Measurements from ENCODE around the gene MPI. TPM values are rescaled to one million over a fixed set of nuclear protein-coding genes. Genes with fewer than 3 reads are reported as not detected.
"Not testable (repeated sequence)": the region's sequence is repeated elsewhere in the genome, so short reads cannot be mapped to it uniquely, and the experiment has no call there.

MPI gene
- total RNA-seq, 1 donor, result 48.3 TPM

DNA sequence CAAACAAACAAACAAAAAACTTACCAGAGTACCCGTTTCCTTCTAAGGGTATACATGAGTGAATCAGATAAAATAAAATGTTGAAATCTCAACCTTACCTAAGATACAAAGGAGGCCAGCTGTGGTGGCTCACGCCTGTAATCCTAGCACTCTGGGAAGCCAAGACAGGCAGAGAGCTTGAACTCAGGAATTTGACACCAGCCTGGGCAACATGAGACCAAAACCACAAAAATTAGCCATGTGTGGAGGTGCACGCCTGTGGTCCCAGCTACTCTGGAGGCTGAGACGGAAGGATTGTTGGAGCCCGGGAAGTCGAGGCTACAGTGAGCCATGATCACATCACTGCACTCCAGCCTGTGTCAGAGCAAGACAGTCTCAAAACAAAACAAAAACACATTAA lies 27.8 kb downstream of the MPI start:
- no peak overlapping the region for H3K4me3 ChIP-seq (ENCODE audit: low read depth, low read length)
- TF ChIP-seq, protein P1, sequence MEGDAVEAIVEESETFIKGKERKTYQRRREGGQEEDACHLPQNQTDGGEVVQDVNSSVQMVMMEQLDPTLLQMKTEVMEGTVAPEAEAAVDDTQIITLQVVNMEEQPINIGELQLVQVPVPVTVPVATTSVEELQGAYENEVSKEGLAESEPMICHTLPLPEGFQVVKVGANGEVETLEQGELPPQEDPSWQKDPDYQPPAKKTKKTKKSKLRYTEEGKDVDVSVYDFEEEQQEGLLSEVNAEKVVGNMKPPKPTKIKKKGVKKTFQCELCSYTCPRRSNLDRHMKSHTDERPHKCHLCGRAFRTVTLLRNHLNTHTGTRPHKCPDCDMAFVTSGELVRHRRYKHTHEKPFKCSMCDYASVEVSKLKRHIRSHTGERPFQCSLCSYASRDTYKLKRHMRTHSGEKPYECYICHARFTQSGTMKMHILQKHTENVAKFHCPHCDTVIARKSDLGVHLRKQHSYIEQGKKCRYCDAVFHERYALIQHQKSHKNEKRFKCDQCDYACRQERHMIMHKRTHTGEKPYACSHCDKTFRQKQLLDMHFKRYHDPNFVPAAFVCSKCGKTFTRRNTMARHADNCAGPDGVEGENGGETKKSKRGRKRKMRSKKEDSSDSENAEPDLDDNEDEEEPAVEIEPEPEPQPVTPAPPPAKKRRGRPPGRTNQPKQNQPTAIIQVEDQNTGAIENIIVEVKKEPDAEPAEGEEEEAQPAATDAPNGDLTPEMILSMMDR (IDR thresholded peaks at IDR 0.05; ENCODE audit: insufficient read depth, low read length), result no peak
- no peak for DNase-seq (ENCODE audit: low read depth)

DNA sequence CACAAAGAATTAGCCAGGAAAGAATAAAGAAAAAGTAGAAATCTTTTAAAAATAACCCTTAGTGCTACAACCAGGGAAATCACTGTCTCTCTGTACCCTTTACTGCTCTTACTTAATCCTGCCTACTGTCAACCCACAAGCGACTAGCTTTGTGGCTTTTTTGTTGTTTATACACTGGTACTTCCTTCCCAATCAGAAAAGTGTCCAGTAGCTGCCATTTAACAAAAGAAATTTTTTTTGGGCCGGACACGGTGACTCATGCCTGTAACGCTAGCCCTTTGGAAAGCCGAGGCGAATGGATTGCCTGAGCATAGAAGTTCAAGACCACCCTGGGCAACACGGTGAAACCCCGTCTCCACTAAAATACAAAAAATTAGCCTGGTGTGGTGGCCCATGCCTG lies 30.6 kb downstream of the MPI start:
- TF ChIP-seq, protein P1 (IDR thresholded peaks at IDR 0.05; ENCODE audit: insufficient read depth, low read length), result no peak
- no peak overlapping the region for H3K4me3 ChIP-seq (ENCODE audit: low read depth, low read length)
- DNase-seq (ENCODE audit: low read depth), result no peak

DNA sequence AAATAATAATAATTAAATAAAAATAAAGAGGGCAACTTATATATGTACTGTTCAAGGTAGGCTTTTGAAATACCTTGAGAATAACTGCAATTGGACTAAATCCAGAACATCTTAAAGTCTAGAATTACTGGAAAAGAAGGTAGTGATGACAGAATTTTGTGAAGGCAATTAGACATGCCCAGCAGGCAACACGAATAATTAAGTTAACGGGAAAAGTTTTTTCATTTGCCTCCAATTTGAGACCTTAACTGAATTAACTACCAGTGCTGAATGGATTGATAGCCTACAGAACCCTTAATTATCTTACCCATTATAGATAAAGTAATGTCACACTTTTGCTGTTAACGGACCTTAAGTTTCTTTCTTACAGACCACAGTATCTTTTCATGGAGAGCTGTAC lies 34.7 kb downstream of the MPI start:
- H3K4me3 ChIP-seq (ENCODE audit: low read depth, low read length), result no peak overlapping the region
- TF ChIP-seq, protein P1 (IDR thresholded peaks at IDR 0.05; ENCODE audit: insufficient read depth, low read length), result no peak
- no peak for DNase-seq (ENCODE audit: low read depth)

DNA sequence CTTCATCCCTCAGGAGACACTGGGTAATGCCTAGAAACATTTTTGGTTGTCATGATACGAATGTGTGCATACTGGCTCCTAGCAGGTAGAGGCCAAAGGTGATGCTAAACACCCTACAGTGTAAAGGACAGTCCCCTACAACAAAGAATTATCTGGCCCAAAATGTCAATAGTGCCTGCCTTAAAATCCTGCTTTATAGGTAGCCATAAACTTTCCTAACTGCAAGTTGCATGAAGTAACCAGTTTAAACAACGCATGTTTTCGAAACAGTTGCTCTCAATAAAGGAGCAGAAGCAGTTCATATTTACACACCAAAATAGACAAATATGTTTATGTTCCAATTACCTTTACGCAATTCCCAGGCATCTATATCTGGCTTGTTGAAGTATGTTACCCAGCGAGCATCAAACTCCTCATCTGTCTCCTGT lies 38.9 kb downstream of the MPI start:
- TF ChIP-seq, protein P1 (IDR thresholded peaks at IDR 0.05; ENCODE audit: insufficient read depth, low read length), result no peak
- DNase-seq (ENCODE audit: low read depth), result no peak
- H3K4me3 ChIP-seq (ENCODE audit: low read depth, low read length), result no peak overlapping the region

DNA sequence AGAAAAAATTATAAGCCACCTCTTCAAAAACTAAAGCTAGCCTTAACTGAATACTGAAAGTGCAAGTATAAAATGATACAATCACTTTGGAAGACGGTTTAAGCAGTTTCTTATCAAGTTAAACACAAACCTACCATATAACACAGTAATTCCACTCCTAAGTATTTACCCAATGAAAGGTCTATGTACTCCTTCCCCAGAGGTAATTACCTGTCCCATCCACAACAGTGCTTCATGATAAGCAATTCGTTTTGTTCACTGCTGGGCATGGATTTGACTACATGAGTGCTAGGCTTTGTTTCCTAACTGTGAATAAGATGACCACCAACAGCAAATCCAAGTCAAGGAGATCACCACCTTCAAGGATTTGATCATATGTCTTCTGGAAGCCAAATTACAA lies 43.7 kb downstream of the MPI start:
- TF ChIP-seq, protein P1 (IDR thresholded peaks at IDR 0.05; ENCODE audit: insufficient read depth, low read length), result no peak
- DNase-seq (ENCODE audit: low read depth), result no peak
- H3K4me3 ChIP-seq (ENCODE audit: low read depth, low read length), result no peak overlapping the region

DNA sequence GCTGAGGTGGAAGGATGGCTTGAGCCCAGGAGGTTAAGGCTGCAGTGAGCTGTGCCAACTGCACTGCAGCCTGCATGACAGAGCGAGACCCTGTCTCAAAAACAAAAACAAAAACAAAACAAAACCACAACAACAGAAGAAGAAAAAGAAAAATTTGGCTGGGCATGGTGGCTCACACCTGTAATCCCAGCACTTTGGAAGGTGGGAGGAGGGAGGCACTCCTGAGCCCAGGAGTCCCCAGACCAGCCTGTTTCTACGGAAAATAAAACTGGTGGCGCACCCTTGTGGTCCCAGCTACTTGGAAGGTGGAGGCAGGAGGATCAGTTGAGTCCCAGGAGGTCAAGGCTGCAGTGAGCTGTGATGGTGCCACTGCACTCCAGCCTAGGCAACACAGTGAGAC lies 45.4 kb downstream of the MPI start:
- H3K4me3 ChIP-seq (ENCODE audit: low read depth, low read length); DNase-seq (ENCODE audit: low read depth): not testable (repeated sequence)

DNA sequence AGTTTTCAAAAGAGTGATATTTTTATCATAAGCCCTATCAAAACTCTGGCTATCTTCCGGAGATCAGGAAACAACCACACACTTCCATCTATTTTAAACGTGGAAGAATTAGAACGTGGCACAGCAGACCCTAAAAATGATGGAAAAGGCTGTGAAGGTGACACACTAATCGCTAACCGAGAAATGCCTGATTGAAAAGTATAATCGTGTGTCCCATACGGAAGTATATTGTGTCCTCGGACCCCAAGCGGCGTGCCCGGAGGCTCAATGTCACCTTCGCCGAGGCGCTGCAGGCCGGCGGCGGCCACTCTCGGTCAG lies 47.4 kb downstream of the MPI start:
- peak overlapping the region; percentile 87 for H3K4me3 ChIP-seq (ENCODE audit: low read depth, low read length)
- TF ChIP-seq, protein P1 (IDR thresholded peaks at IDR 0.05; ENCODE audit: insufficient read depth, low read length), result no peak
- DNase-seq (ENCODE audit: low read depth), result no peak

Data from fibroblast of the aortic adventitia (primary cell).